ENCODE measurements around the gene POLK. TPM values are rescaled to one million over a fixed set of nuclear protein-coding genes. Genes with fewer than 3 reads are reported as not detected.

POLK gene
- total and polyA plus RNA-seq, 2 donors (not counting 3 experiments of a cell fraction or from before 2014, with no cell fraction given), result 5.1 to 27.3 TPM

- ChIA-PET CTCF (interaction anchor here (1.5 kb wide), 1 partner anchor 15 kb away, joined by 4 read pairs; no protein-coding TSS in a partner anchor), POLR2A (no interaction called here)
- H3K9me1 ChIP-seq (replicated peaks; ENCODE audit: control insufficient read depth, extremely low read depth, insufficient read depth, low read length), result no peaks in the 10 kb centered on the region
- DNase-seq (ENCODE audit: low read depth, low spot score) (no peak), FAIRE-seq (no peak)
- H4K20me1 ChIP-seq (replicated peaks; ENCODE audit: control insufficient read depth, extremely low read depth, insufficient read depth, low read length), result peaks cover 3% of the 10 kb centered on the region
- TF ChIP-seq POLR2A (IDR thresholded peaks at IDR 0.05; ENCODE audit: low read depth, low read length) (no peak), CTCF (IDR thresholded peaks at IDR 0.05; ENCODE audit: extremely low read depth in 1 of 2, insufficient read depth in 1 of 2, low read depth in 1 of 2, low read length in 2 of 2) (no peak), FOS (IDR thresholded peaks at IDR 0.05; ENCODE audit: borderline replicate concordance, insufficient read depth, low read length) (no peak), MAX (IDR thresholded peaks at IDR 0.05; ENCODE audit: insufficient read depth, insufficient read length) (no peak), POLR2AphosphoS5 (IDR thresholded peaks at IDR 0.05; ENCODE audit: insufficient read depth, low read depth, low read length) (no peak), EZH2 (IDR thresholded peaks at IDR 0.05; ENCODE audit: borderline replicate concordance, low read depth, low read length, severe bottlenecking) (no peak), MYC (IDR thresholded peaks at IDR 0.05; ENCODE audit: low read depth, low read length) (no peak), JUN (IDR thresholded peaks at IDR 0.05; ENCODE audit: borderline replicate concordance, insufficient read depth, insufficient read length, low read depth) (no peak), GATA2 (IDR thresholded peaks at IDR 0.05; ENCODE audit: insufficient read depth, insufficient read length, low read depth, low read length) (no peak)
- no peak overlapping the region for H3K4me3 ChIP-seq (replicated peaks in 1 of 3; ENCODE audit: insufficient read depth in 1 of 3, low read depth in 1 of 3, low read length in 3 of 3)
- H2AFZ ChIP-seq (ENCODE audit: low read depth, low read length), result no peak overlapping the region
- no peak overlapping the region for H3K27ac ChIP-seq (ENCODE audit: insufficient read depth, low read depth, low read length)
- H3K27me3 ChIP-seq (ENCODE audit: control insufficient read depth in 2 of 2, insufficient read depth in 2 of 2, low read length in 2 of 2), result no peaks in the 10 kb centered on the region
- no peak overlapping the region for H3K4me2 ChIP-seq (ENCODE audit: insufficient read depth, low read length)
- no TSS peak for BruUV-seq (replicated peaks)
- H3K79me2 ChIP-seq (ENCODE audit: control insufficient read depth, insufficient read depth, low read length), result peaks cover 2% of the 10 kb centered on the region
- dilution Hi-C loops (cut with MboI; ENCODE audit: extremely low pct_ligation_motif_present, low sequenced_read_pairs), result no loop called here
- H3K36me3 ChIP-seq (ENCODE audit: control insufficient read depth in 2 of 2, extremely low read depth in 1 of 2, insufficient read depth in 2 of 2, low read length in 2 of 2), result peaks cover 0 to 5% of the 10 kb centered on the region in 2 experiments
- no peaks in the 10 kb centered on the region for H3K9me3 ChIP-seq (replicated peaks; ENCODE audit: control insufficient read depth, insufficient read depth, low read length)
- intact Hi-C loops (cut with micrococcal nuclease), result no loop called here
- peaks cover 10% of the 10 kb centered on the region for H3K4me1 ChIP-seq (ENCODE audit: control insufficient read depth, extremely low read depth, insufficient read depth, low read length)
- H3K9ac ChIP-seq (replicated peaks; ENCODE audit: extremely low read depth, insufficient read depth, low read length), result no peak overlapping the region
Measured at GRCh38 chr5:75553358-75553757, 41.7 kb downstream of the POLK start.

All from endothelial cell of umbilical vein (primary cell).